ENCODE results near the gene BTNL3. TPM values are rescaled to one million over a fixed set of nuclear protein-coding genes. Genes with fewer than 3 reads are reported as not detected.

BTNL3 gene
- total RNA-seq, 1 donor from 2014 or later, result not detected

GRCh38 chr5:181028032-181028819 lies 39.6 kb downstream of the BTNL3 start:
- Histone ChIP-seq H3K9ac (ENCODE audit: low read length) (no peak overlapping the region), H3K4me3 (ENCODE audit: insufficient read depth, low read depth, low read length) (no peak overlapping the region), H4K20me1 (ENCODE audit: insufficient read depth, low read length) (no peaks in the 10 kb centered on the region), H3K4me2 (ENCODE audit: low read length) (no peak overlapping the region), H3K9me3 (ENCODE audit: insufficient read depth, low read depth, low read length) (peaks cover 17% of the 10 kb centered on the region), H3K4me1 (ENCODE audit: insufficient read depth, low read length) (no peaks in the 10 kb centered on the region), H2AFZ (ENCODE audit: low read depth, low read length) (no peak overlapping the region), H3K27ac (ENCODE audit: low read depth, low read length) (no peak overlapping the region), H3K36me3 (ENCODE audit: insufficient read depth, low read length) (no peaks in the 10 kb centered on the region), H3K27me3 (ENCODE audit: insufficient read depth, low read length) (no peaks in the 10 kb centered on the region), H3K79me2 (ENCODE audit: insufficient read depth, low read length) (no peaks in the 10 kb centered on the region)
- FAIRE-seq (no peak), DNase-seq (ENCODE audit: low read depth) (no peak)
- Mint-ChIP-seq H3K27me3 (ENCODE audit: low read depth, unreplicated experiment) (peaks cover 26% of the 10 kb centered on the region), H3K9me3 (ENCODE audit: unreplicated experiment) (peaks cover 7% of the 10 kb centered on the region), H3K27ac (ENCODE audit: unreplicated experiment) (no peak overlapping the region), H3K4me3 (ENCODE audit: unreplicated experiment) (no peak overlapping the region), H3K36me3 (ENCODE audit: low read depth, unreplicated experiment) (no peaks in the 10 kb centered on the region), H3K4me1 (ENCODE audit: low read depth, unreplicated experiment) (no peaks in the 10 kb centered on the region)
- TF ChIP-seq EZH2 (IDR thresholded peaks at IDR 0.05; ENCODE audit: insufficient read depth, low read length), result no peak
- no peak for TF ChIP-seq CTCF (IDR thresholded peaks at IDR 0.05; ENCODE audit: insufficient read depth, low read depth, low read length)

GRCh38 chr5:181031716-181032115 lies 43.1 kb downstream of the BTNL3 start:
- H3K27me3 Mint-ChIP-seq (ENCODE audit: low read depth, unreplicated experiment), result peaks cover 26% of the 10 kb centered on the region
- no peaks in the 10 kb centered on the region for H3K4me1 Mint-ChIP-seq (ENCODE audit: low read depth, unreplicated experiment)
- H3K9me3 Mint-ChIP-seq (ENCODE audit: unreplicated experiment), result peaks cover 9% of the 10 kb centered on the region
- Histone ChIP-seq H3K4me2 (ENCODE audit: low read length) (no peak overlapping the region), H3K9ac (ENCODE audit: low read length) (no peak overlapping the region), H2AFZ (ENCODE audit: low read depth, low read length) (no peak overlapping the region), H3K4me3 (ENCODE audit: insufficient read depth, low read depth, low read length) (no peak overlapping the region), H3K9me3 (ENCODE audit: insufficient read depth, low read depth, low read length) (peaks cover 8% of the 10 kb centered on the region), H3K79me2 (ENCODE audit: insufficient read depth, low read length) (no peaks in the 10 kb centered on the region), H3K27me3 (ENCODE audit: insufficient read depth, low read length) (no peaks in the 10 kb centered on the region), H3K36me3 (ENCODE audit: insufficient read depth, low read length) (no peaks in the 10 kb centered on the region), H4K20me1 (ENCODE audit: insufficient read depth, low read length) (no peaks in the 10 kb centered on the region), H3K27ac (ENCODE audit: low read depth, low read length) (no peak overlapping the region), H3K4me1 (ENCODE audit: insufficient read depth, low read length) (no peaks in the 10 kb centered on the region)
- H3K27ac Mint-ChIP-seq (ENCODE audit: unreplicated experiment), result no peak overlapping the region
- TF ChIP-seq CTCF (IDR thresholded peaks at IDR 0.05; ENCODE audit: insufficient read depth, low read depth, low read length), result no peak
- no peak for TF ChIP-seq EZH2 (IDR thresholded peaks at IDR 0.05; ENCODE audit: insufficient read depth, low read length)
- H3K4me3 Mint-ChIP-seq (ENCODE audit: unreplicated experiment), result no peak overlapping the region
- H3K36me3 Mint-ChIP-seq (ENCODE audit: low read depth, unreplicated experiment), result no peaks in the 10 kb centered on the region
- DNase-seq (ENCODE audit: low read depth), result no peak
- FAIRE-seq, result no peak
